Activated CD8-positive, alpha-beta T cell treated with anti-CD3 and anti-CD28 coated beads, Interleukin-2, amount 10 ng/mL, durations not matched to agents 7 days and 5 days (primary cell): ENCODE data around the gene TWIST1. TPM values are rescaled to one million over a fixed set of nuclear protein-coding genes. Genes with fewer than 3 reads are reported as not detected.

Source experiments
- ATAC-seq: fragments of 150-1000 bp; cut with Tn5 transposase; one replicate; pipeline ENCODE4 v1.10.0; 2021; ENCODE audit warnings: moderate library complexity
- CTCF ChIA-PET: fragments of 350-600 bp; sonication (Branson Sonifier 250); formaldehyde crosslinking; loops from one replicate; lab custom pipeline; 2021; ENCODE audit warnings: antibody characterized with exemption; lab: Charles Lee
- POLR2A ChIA-PET: fragments of 350-600 bp; sonication (Branson Sonifier 250); formaldehyde crosslinking; loops from one replicate; lab custom pipeline; 2021; ENCODE audit warnings: antibody characterized with exemption; lab: Charles Lee
- DNase-seq: peaks from one replicate; pipeline ENCODE4 v3.0.0-alpha.2; 2020
- H3K27ac Mint-ChIP-seq: one replicate; pipeline ENCODE4 v1.8.0; 2021; ENCODE audit warnings: mild to moderate bottlenecking, mixed read lengths
- H3K27me3 Mint-ChIP-seq: one replicate; pipeline ENCODE4 v1.8.0; 2021; ENCODE audit warnings: low read depth, mixed read lengths
- H3K36me3 Mint-ChIP-seq: one replicate; pipeline ENCODE4 v1.8.0; 2021; ENCODE audit warnings: low read depth, mixed read lengths
- H3K4me1 Mint-ChIP-seq: one replicate; pipeline ENCODE4 v1.8.0; 2021; ENCODE audit warnings: low read depth, mixed read lengths
- H3K4me3 Mint-ChIP-seq: one replicate; pipeline ENCODE4 v1.8.0; 2021; ENCODE audit warnings: mild to moderate bottlenecking, mixed read lengths
- H3K9me3 Mint-ChIP-seq: one replicate; pipeline ENCODE4 v1.8.0; 2022; ENCODE audit warnings: mixed read lengths; ENCODE audit not compliant: insufficient read depth
- total RNA-seq, 2 experiments: library from RNA; stranded (reverse); gene quantifications; one replicate each; pipeline ENCODE4 v1.2.3, GENCODE V29; 2021

The TWIST1 gene
- total RNA-seq, 2 experiments from 2014 or later: not detected

GRCh38 chr7:19119870-19120486 is 2.5 kb upstream of the TWIST1 start:
- POLR2A ChIA-PET: no interaction called here
- Mint-ChIP-seq H3K9me3 (no peaks in the 10 kb centered on the region), H3K27ac (no peak overlapping the region), H3K4me3 (no peak overlapping the region), H3K4me1 (peaks cover 5% of the 10 kb centered on the region), H3K27me3 (peaks cover 43% of the 10 kb centered on the region), H3K36me3 (no peaks in the 10 kb centered on the region)
- CTCF ChIA-PET: no interaction called here
- DNase-seq: no peak
- no peak for ATAC-seq

GRCh38 chr7:19119372-19119771 is 1.9 kb upstream of the TWIST1 start:
- no peaks in the 10 kb centered on the region for H3K36me3 Mint-ChIP-seq
- no peaks in the 10 kb centered on the region for H3K9me3 Mint-ChIP-seq
- no peak overlapping the region for H3K4me3 Mint-ChIP-seq
- no peak for DNase-seq
- peaks cover 5% of the 10 kb centered on the region for H3K4me1 Mint-ChIP-seq
- ChIA-PET POLR2A (no interaction called here), CTCF (no interaction called here)
- no peak overlapping the region for H3K27ac Mint-ChIP-seq
- H3K27me3 Mint-ChIP-seq: peaks cover 45% of the 10 kb centered on the region
- ATAC-seq: no peak

GRCh38 chr7:19118636-19119371 is 1.4 kb upstream of the TWIST1 start:
- ChIA-PET POLR2A (no interaction called here), CTCF (no interaction called here)
- Mint-ChIP-seq H3K9me3 (no peaks in the 10 kb centered on the region), H3K4me1 (peaks cover 5% of the 10 kb centered on the region), H3K27me3 (peaks cover 50% of the 10 kb centered on the region), H3K36me3 (no peaks in the 10 kb centered on the region), H3K27ac (no peak overlapping the region), H3K4me3 (no peak overlapping the region)
- DNase-seq (no peak), ATAC-seq (no peak)

- no peak for DNase-seq
- peaks cover 5% of the 10 kb centered on the region for H3K4me1 Mint-ChIP-seq
- no peak overlapping the region for H3K27ac Mint-ChIP-seq
- POLR2A ChIA-PET: no interaction called here
- no peaks in the 10 kb centered on the region for H3K36me3 Mint-ChIP-seq
- peaks cover 49% of the 10 kb centered on the region for H3K27me3 Mint-ChIP-seq
- no peak overlapping the region for H3K4me3 Mint-ChIP-seq
- H3K9me3 Mint-ChIP-seq: no peaks in the 10 kb centered on the region
- no peak for ATAC-seq
- CTCF ChIA-PET: no interaction called here
Observed at GRCh38 chr7:19117870-19118608, 603 bp upstream of the TWIST1 start.

GRCh38 chr7:19116121-19117090 is 1.0 kb downstream of the TWIST1 start:
- POLR2A ChIA-PET: no interaction called here
- Mint-ChIP-seq H3K36me3 (no peaks in the 10 kb centered on the region), H3K27ac (no peak overlapping the region), H3K9me3 (no peaks in the 10 kb centered on the region), H3K4me3 (peak overlapping the region; percentile 7), H3K27me3 (peaks cover 61% of the 10 kb centered on the region), H3K4me1 (peaks cover 5% of the 10 kb centered on the region)
- peak; percentile 39 for ATAC-seq
- CTCF ChIA-PET: no interaction called here
- DNase-seq: no peak

- POLR2A ChIA-PET: no interaction called here
- Mint-ChIP-seq H3K27me3 (peaks cover 61% of the 10 kb centered on the region), H3K27ac (no peak overlapping the region), H3K9me3 (no peaks in the 10 kb centered on the region), H3K4me1 (peaks cover 5% of the 10 kb centered on the region), H3K4me3 (no peak overlapping the region), H3K36me3 (no peaks in the 10 kb centered on the region)
- CTCF ChIA-PET: no interaction called here
- ATAC-seq (no peak), DNase-seq (no peak)
Observed at GRCh38 chr7:19114551-19114855, 2.9 kb downstream of the TWIST1 start.

GRCh38 chr7:19113855-19114550 is 3.4 kb downstream of the TWIST1 start:
- CTCF ChIA-PET: no interaction called here

GRCh38 chr7:19113002-19113350 is 4.5 kb downstream of the TWIST1 start:
- no peak overlapping the region for H3K4me3 Mint-ChIP-seq

More at GRCh38 chr7:19113855-19114550, 3.4 kb downstream of the TWIST1 start:
- no peak for DNase-seq
- no peak for ATAC-seq
- Mint-ChIP-seq H3K27ac (no peak overlapping the region), H3K9me3 (no peaks in the 10 kb centered on the region), H3K36me3 (no peaks in the 10 kb centered on the region), H3K27me3 (peaks cover 61% of the 10 kb centered on the region), H3K4me3 (no peak overlapping the region), H3K4me1 (peaks cover 5% of the 10 kb centered on the region)
- POLR2A ChIA-PET: no interaction called here

GRCh38 chr7:19112274-19113001 is 5.0 kb downstream of the TWIST1 start:
- H3K4me1 Mint-ChIP-seq: peaks cover 5% of the 10 kb centered on the region
- ATAC-seq: no peak
- no peak for DNase-seq
- CTCF ChIA-PET: no interaction called here
- no peak overlapping the region for H3K27ac Mint-ChIP-seq
- peaks cover 67% of the 10 kb centered on the region for H3K27me3 Mint-ChIP-seq
- H3K9me3 Mint-ChIP-seq: no peaks in the 10 kb centered on the region
- peaks cover 2% of the 10 kb centered on the region for H3K36me3 Mint-ChIP-seq
- POLR2A ChIA-PET: no interaction called here
- no peak overlapping the region for H3K4me3 Mint-ChIP-seq

More at GRCh38 chr7:19113002-19113350, 4.5 kb downstream of the TWIST1 start:
- ATAC-seq (no peak), DNase-seq (no peak)
- H3K27ac Mint-ChIP-seq: no peak overlapping the region
- ChIA-PET CTCF (no interaction called here), POLR2A (no interaction called here)
- H3K9me3 Mint-ChIP-seq: no peaks in the 10 kb centered on the region
- H3K36me3 Mint-ChIP-seq: no peaks in the 10 kb centered on the region
- H3K27me3 Mint-ChIP-seq: peaks cover 63% of the 10 kb centered on the region
- peaks cover 5% of the 10 kb centered on the region for H3K4me1 Mint-ChIP-seq

GRCh38 chr7:19111474-19112273 is 5.8 kb downstream of the TWIST1 start:
- DNase-seq (no peak), ATAC-seq (no peak)
- peaks cover 2% of the 10 kb centered on the region for H3K36me3 Mint-ChIP-seq
- H3K4me1 Mint-ChIP-seq: peaks cover 5% of the 10 kb centered on the region
- peaks cover 73% of the 10 kb centered on the region for H3K27me3 Mint-ChIP-seq
- no peaks in the 10 kb centered on the region for H3K9me3 Mint-ChIP-seq
- H3K27ac Mint-ChIP-seq: no peak overlapping the region
- H3K4me3 Mint-ChIP-seq: no peak overlapping the region
- CTCF ChIA-PET: no interaction called here
- POLR2A ChIA-PET: no interaction called here
